Activated gamma-delta T cell treated with Interleukin-2 at 50 U/mL for 16 hours (primary cell): ENCODE results near the gene DRC7.
"Not testable (repeated sequence)": the region's sequence is repeated elsewhere in the genome, so short reads cannot be mapped to it uniquely, and the experiment has no call there.

Experiments
- DNase-seq: peaks from one replicate; pipeline ENCODE4 v3.0.0-alpha.2; 2020

DRC7 gene

GRCh38 chr16:57697896-57698537 lies 3.4 kb downstream of the DRC7 start:
- DNase-seq: no peak

- DNase-seq: no peak
Measured at GRCh38 chr16:57698812-57699405, 4.3 kb downstream of the DRC7 start.

- DNase-seq: no peak
Measured at GRCh38 chr16:57699481-57699880, 4.9 kb downstream of the DRC7 start.

- no peak for DNase-seq
Measured at GRCh38 chr16:57699899-57700298, 5.3 kb downstream of the DRC7 start.

- DNase-seq: no peak
Measured at GRCh38 chr16:57700781-57701551, 6.4 kb downstream of the DRC7 start.

GRCh38 chr16:57701759-57702371 lies 7.3 kb downstream of the DRC7 start:
- DNase-seq: no peak

GRCh38 chr16:57703416-57704010 lies 8.9 kb downstream of the DRC7 start:
- DNase-seq: no peak

GRCh38 chr16:57704011-57704904 lies 9.7 kb downstream of the DRC7 start:
- DNase-seq: no peak

- no peak for DNase-seq
Measured at GRCh38 chr16:57704905-57705852, 10.6 kb downstream of the DRC7 start.

GRCh38 chr16:57706717-57707116 lies 12.1 kb downstream of the DRC7 start:
- DNase-seq: no peak

GRCh38 chr16:57707331-57707730 lies 12.7 kb downstream of the DRC7 start:
- no peak for DNase-seq

- no peak for DNase-seq
Measured at GRCh38 chr16:57708168-57708567, 13.6 kb downstream of the DRC7 start.

GRCh38 chr16:57709663-57710062 lies 15.1 kb downstream of the DRC7 start:
- no peak for DNase-seq

GRCh38 chr16:57711346-57711745 lies 16.7 kb downstream of the DRC7 start:
- DNase-seq: no peak

- DNase-seq: no peak
Measured at GRCh38 chr16:57711993-57712392, 17.4 kb downstream of the DRC7 start.

GRCh38 chr16:57712569-57712968 lies 18.0 kb downstream of the DRC7 start:
- DNase-seq: not testable (repeated sequence)

- no peak for DNase-seq
Measured at GRCh38 chr16:57713596-57713995, 19.0 kb downstream of the DRC7 start.

GRCh38 chr16:57714047-57714446 lies 19.4 kb downstream of the DRC7 start:
- no peak for DNase-seq

GRCh38 chr16:57720142-57720575 lies 25.6 kb downstream of the DRC7 start:
- DNase-seq: peak; percentile 40

- DNase-seq: no peak
Measured at GRCh38 chr16:57721356-57722209, 27.0 kb downstream of the DRC7 start.
